ENCODE results near the gene FBXW12.

FBXW12 gene

GRCh38 chr3:48437812-48438211, 65.8 kb downstream of the FBXW12 start:
- DNase-seq, result no peak

GRCh38 chr3:48439820-48440589, 68.0 kb downstream of the FBXW12 start, which contains the start of the genes CCDC51 and TMA7:
Gene CCDC51, minus strand, starts transcription at chr3:48440119. Its CDS starts 4,991 bp downstream, at chr3:48435128.
Gene TMA7, plus strand, starts transcription at chr3:48440257. Its CDS starts 40 bp downstream, at chr3:48440297.
- DNase-seq, result peak; percentile 90

GRCh38 chr3:48440590-48440958, 68.6 kb downstream of the FBXW12 start:
- no peak for DNase-seq

- DNase-seq, result no peak
Observed at GRCh38 chr3:48441940-48442339, 69.9 kb downstream of the FBXW12 start.

Data from NCI-H1436 (cell line).